HEK293 (cell line): ENCODE measurements around the gene SMOC1.

Experiments
- BCL11B ChIP-seq: fragments of 450-650 bp; formaldehyde crosslinking; IDR thresholded peaks from 2 replicates; pipeline ENCODE4 v1.5.1; 2016; ENCODE audit warnings: low read depth, missing biosample characterization, missing genetic modification characterization
- KLF10 ChIP-seq: fragments of 450-650 bp; IDR thresholded peaks from 2 replicates; pipeline ENCODE4 v1.5.1; 2018; ENCODE audit warnings: missing biosample characterization, mild to moderate bottlenecking, missing genetic modification characterization
- KLF16 ChIP-seq: fragments of 450-650 bp; formaldehyde crosslinking; IDR thresholded peaks from 2 replicates; pipeline ENCODE4 v1.5.1; 2017; ENCODE audit warnings: missing biosample characterization, missing genetic modification characterization
- TCF7L2 ChIP-seq: IDR thresholded peaks from 2 replicates; pipeline ENCODE4 v1.6.1; 2011; ENCODE audit warnings: low read depth, mild to moderate bottlenecking, inconsistent platforms, low read length, moderate library complexity, borderline replicate concordance
- YY1 ChIP-seq: fragments of 450-650 bp; formaldehyde crosslinking; IDR thresholded peaks from 2 replicates; pipeline ENCODE4 v1.5.1; 2018; ENCODE audit warnings: missing biosample characterization, missing genetic modification characterization
- ZFHX2 ChIP-seq: fragments of 450-650 bp; formaldehyde crosslinking; conservative IDR thresholded peaks from 2 replicates; pipeline ENCODE4 v1.5.1; 2016; ENCODE audit warnings: missing biosample characterization, missing genetic modification characterization
- ZNF121 ChIP-seq: fragments of 450-650 bp; formaldehyde crosslinking; IDR thresholded peaks from 2 replicates; pipeline ENCODE4 v1.5.1; 2016; ENCODE audit warnings: missing biosample characterization, missing genetic modification characterization
- ZNF24 ChIP-seq: fragments of 450-650 bp; formaldehyde crosslinking; IDR thresholded peaks from 2 replicates; pipeline ENCODE4 v1.5.1; 2016; ENCODE audit warnings: missing biosample characterization, missing genetic modification characterization
- ZNF324 ChIP-seq: fragments of 450-650 bp; formaldehyde crosslinking; IDR thresholded peaks from 2 replicates; pipeline ENCODE4 v1.5.1; 2016; ENCODE audit warnings: missing biosample characterization, missing genetic modification characterization
- ZNF366 ChIP-seq: fragments of 450-650 bp; formaldehyde crosslinking; conservative IDR thresholded peaks from 2 replicates; pipeline ENCODE4 v1.5.1; 2016; ENCODE audit warnings: missing biosample characterization, missing genetic modification characterization
- ZNF529 ChIP-seq: fragments of 450-650 bp; formaldehyde crosslinking; IDR thresholded peaks from 2 replicates; pipeline ENCODE4 v1.5.1; 2017; ENCODE audit warnings: missing genetic modification characterization, missing biosample characterization; ENCODE audit not compliant: insufficient replicate concordance
- TF ChIP-seq, protein P1 (sequence below): sonication (generic); formaldehyde crosslinking; IDR thresholded peaks from 2 replicates; pipeline ENCODE4 v1.8.1; 2022; ENCODE audit warnings: mild to moderate bottlenecking, moderate library complexity, missing genetic modification reagents
- TF ChIP-seq, protein P2 (sequence below): fragments of 450-650 bp; formaldehyde crosslinking; IDR thresholded peaks from 2 replicates; pipeline ENCODE4 v1.5.1; 2016; ENCODE audit warnings: missing biosample characterization, missing genetic modification characterization
- TF ChIP-seq, protein P3 (sequence below): fragments of 450-650 bp; formaldehyde crosslinking; IDR thresholded peaks from 2 replicates; pipeline ENCODE4 v1.5.1; 2016; ENCODE audit warnings: missing biosample characterization, missing genetic modification characterization

DNA sequence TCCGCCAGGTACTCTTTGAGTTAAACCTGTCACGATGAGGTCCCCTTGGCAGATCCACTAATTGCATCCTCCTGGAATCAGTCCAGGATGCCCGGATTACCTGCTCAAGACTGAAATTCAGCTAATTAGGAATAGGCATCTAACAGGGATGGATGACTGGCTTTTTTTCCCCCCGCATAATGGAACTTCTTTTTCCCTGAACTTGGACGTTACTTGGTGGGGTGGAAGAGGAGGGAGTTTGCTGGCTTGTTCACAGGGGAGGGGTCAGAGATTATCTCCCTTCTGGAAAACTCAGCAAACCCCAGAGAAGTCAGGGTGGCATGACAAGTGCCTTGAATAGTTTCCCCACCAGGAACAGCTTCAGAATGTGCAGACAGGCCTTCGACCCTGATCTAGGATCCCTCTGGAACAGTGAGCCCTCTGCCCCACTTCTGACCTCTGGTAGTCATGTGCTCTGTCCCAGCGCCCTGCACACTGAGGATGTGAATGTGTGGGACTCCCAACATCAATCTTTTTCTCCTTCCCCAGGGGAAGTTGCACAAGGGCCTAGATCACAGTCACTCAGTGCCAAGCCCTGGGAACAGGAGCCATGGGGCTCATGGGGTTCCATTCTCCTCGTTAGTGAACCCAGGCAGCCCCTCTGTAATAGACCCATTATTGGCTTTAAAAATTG is 142.5 kb downstream of the SMOC1 start:
- TF ChIP-seq ZNF121 (tag by site-specific recombination): no peak
- TF ChIP-seq, protein P1, sequence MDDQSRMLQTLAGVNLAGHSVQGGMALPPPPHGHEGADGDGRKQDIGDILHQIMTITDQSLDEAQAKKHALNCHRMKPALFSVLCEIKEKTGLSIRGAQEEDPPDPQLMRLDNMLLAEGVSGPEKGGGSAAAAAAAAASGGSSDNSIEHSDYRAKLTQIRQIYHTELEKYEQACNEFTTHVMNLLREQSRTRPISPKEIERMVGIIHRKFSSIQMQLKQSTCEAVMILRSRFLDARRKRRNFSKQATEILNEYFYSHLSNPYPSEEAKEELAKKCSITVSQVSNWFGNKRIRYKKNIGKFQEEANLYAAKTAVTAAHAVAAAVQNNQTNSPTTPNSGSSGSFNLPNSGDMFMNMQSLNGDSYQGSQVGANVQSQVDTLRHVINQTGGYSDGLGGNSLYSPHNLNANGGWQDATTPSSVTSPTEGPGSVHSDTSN (CRISPR knock-in tag): no peak
- TF ChIP-seq, protein P2, sequence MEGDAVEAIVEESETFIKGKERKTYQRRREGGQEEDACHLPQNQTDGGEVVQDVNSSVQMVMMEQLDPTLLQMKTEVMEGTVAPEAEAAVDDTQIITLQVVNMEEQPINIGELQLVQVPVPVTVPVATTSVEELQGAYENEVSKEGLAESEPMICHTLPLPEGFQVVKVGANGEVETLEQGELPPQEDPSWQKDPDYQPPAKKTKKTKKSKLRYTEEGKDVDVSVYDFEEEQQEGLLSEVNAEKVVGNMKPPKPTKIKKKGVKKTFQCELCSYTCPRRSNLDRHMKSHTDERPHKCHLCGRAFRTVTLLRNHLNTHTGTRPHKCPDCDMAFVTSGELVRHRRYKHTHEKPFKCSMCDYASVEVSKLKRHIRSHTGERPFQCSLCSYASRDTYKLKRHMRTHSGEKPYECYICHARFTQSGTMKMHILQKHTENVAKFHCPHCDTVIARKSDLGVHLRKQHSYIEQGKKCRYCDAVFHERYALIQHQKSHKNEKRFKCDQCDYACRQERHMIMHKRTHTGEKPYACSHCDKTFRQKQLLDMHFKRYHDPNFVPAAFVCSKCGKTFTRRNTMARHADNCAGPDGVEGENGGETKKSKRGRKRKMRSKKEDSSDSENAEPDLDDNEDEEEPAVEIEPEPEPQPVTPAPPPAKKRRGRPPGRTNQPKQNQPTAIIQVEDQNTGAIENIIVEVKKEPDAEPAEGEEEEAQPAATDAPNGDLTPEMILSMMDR (tag by site-specific recombination): no peak
- no peak for TF ChIP-seq YY1 (tag by site-specific recombination)
- TF ChIP-seq ZNF24 (tag by site-specific recombination): no peak
- TF ChIP-seq BCL11B (tag by site-specific recombination): no peak
- no peak for TF ChIP-seq TCF7L2
- TF ChIP-seq KLF10 (tag by site-specific recombination): no peak
- no peak for TF ChIP-seq ZNF529 (tag by site-specific recombination)
- no peak for TF ChIP-seq ZFHX2
- TF ChIP-seq, protein P3, sequence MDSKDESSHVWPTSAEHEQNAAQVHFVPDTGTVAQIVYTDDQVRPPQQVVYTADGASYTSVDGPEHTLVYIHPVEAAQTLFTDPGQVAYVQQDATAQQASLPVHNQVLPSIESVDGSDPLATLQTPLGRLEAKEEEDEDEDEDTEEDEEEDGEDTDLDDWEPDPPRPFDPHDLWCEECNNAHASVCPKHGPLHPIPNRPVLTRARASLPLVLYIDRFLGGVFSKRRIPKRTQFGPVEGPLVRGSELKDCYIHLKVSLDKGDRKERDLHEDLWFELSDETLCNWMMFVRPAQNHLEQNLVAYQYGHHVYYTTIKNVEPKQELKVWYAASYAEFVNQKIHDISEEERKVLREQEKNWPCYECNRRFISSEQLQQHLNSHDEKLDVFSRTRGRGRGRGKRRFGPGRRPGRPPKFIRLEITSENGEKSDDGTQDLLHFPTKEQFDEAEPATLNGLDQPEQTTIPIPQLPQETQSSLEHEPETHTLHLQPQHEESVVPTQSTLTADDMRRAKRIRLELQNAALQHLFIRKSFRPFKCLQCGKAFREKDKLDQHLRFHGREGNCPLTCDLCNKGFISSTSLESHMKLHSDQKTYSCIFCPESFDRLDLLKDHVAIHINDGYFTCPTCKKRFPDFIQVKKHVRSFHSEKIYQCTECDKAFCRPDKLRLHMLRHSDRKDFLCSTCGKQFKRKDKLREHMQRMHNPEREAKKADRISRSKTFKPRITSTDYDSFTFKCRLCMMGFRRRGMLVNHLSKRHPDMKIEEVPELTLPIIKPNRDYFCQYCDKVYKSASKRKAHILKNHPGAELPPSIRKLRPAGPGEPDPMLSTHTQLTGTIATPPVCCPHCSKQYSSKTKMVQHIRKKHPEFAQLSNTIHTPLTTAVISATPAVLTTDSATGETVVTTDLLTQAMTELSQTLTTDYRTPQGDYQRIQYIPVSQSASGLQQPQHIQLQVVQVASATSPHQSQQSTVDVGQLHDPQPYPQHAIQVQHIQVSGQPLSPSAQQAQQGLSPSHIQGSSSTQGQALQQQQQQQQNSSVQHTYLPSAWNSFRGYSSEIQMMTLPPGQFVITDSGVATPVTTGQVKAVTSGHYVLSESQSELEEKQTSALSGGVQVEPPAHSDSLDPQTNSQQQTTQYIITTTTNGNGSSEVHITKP (tag by site-specific recombination): no peak
- no peak for TF ChIP-seq KLF16 (tag by site-specific recombination)
- no peak for TF ChIP-seq ZNF324 (tag by site-specific recombination)
- no peak for TF ChIP-seq ZNF366
